H9 (cell line): Measurements from ENCODE around the gene TMEM63B. TPM values are rescaled to one million over a fixed set of nuclear protein-coding genes. Genes with fewer than 3 reads are reported as not detected.

Experiments used
- DNase-seq: peaks from one replicate; pipeline ENCODE4 v3.0.0-alpha.2; 2017
- H2AFZ ChIP-seq: one replicate; pipeline ENCODE4 v1.6.1; 2013; ENCODE audit warnings: mild to moderate bottlenecking, low read length, control low read depth, moderate library complexity
- H2AK5ac ChIP-seq: 2 replicates; pipeline ENCODE4 v1.6.1; 2013; ENCODE audit warnings: low read length, control low read depth, mixed read lengths; ENCODE audit not compliant: insufficient read length
- H2BK120ac ChIP-seq: one replicate; pipeline ENCODE4 v1.6.1; 2013; ENCODE audit warnings: low read depth, mild to moderate bottlenecking, low read length, control low read depth, inconsistent platforms; ENCODE audit not compliant: poor library complexity, severe bottlenecking
- H2BK12ac ChIP-seq: 2 replicates; pipeline ENCODE4 v1.6.1; 2013; ENCODE audit warnings: low read length, control low read depth, mixed read lengths, low read depth; ENCODE audit not compliant: insufficient read length
- H2BK15ac ChIP-seq: 2 replicates; pipeline ENCODE4 v1.6.1; 2013; ENCODE audit warnings: low read depth, low read length, control low read depth
- H2BK20ac ChIP-seq: one replicate; pipeline ENCODE4 v1.6.1; 2013; ENCODE audit warnings: low read depth, mild to moderate bottlenecking, low read length, control low read depth, inconsistent platforms; ENCODE audit not compliant: poor library complexity, severe bottlenecking
- H2BK5ac ChIP-seq: 2 replicates; pipeline ENCODE4 v1.6.1; 2013; ENCODE audit warnings: low read length, control low read depth, mixed read lengths; ENCODE audit not compliant: insufficient read length
- H3K14ac ChIP-seq: 2 replicates; pipeline ENCODE4 v1.6.1; 2013; ENCODE audit warnings: low read length, control low read depth; ENCODE audit not compliant: insufficient read depth
- H3K18ac ChIP-seq: 2 replicates; pipeline ENCODE4 v1.6.1; 2013; ENCODE audit warnings: low read depth, mild to moderate bottlenecking, mixed read lengths, low read length, control low read depth; ENCODE audit not compliant: insufficient read length
- H3K23ac ChIP-seq: 2 replicates; pipeline ENCODE4 v1.6.1; 2013; ENCODE audit warnings: low read length, control low read depth, mixed read lengths, low read depth; ENCODE audit not compliant: insufficient read length
- H3K23me2 ChIP-seq: 2 replicates; pipeline ENCODE4 v1.6.1; 2013; ENCODE audit warnings: low read depth, mild to moderate bottlenecking, mixed read lengths, low read length, control low read depth; ENCODE audit not compliant: insufficient read length, poor library complexity, severe bottlenecking
- H3K27ac ChIP-seq: 2 replicates; pipeline ENCODE4 v1.5.1; 2013; ENCODE audit warnings: low read length, control low read depth, mixed read lengths, low read depth; ENCODE audit not compliant: insufficient read length
- H3K27me3 ChIP-seq: 2 replicates; pipeline ENCODE4 v1.6.1; 2013; ENCODE audit warnings: low read length, control low read depth, inconsistent platforms; ENCODE audit not compliant: insufficient read depth
- H3K4ac ChIP-seq: 2 replicates; pipeline ENCODE4 v1.6.1; 2013; ENCODE audit warnings: low read depth, mild to moderate bottlenecking, control low read depth, inconsistent platforms, low read length, moderate library complexity
- H3K4me1 ChIP-seq: 2 replicates; pipeline ENCODE4 v1.6.1; 2013; ENCODE audit warnings: low read length, control low read depth, inconsistent platforms; ENCODE audit not compliant: insufficient read depth
- H3K4me2 ChIP-seq: 2 replicates; pipeline ENCODE4 v1.6.1; 2013; ENCODE audit warnings: low read length, control low read depth, mixed read lengths; ENCODE audit not compliant: insufficient read length, insufficient read depth
- H3K56ac ChIP-seq: 2 replicates; pipeline ENCODE4 v1.6.1; 2013; ENCODE audit warnings: low read depth, mild to moderate bottlenecking, mixed read lengths, low read length, control low read depth; ENCODE audit not compliant: insufficient read length
- H3K79me1 ChIP-seq: 2 replicates; pipeline ENCODE4 v1.6.1; 2013; ENCODE audit warnings: low read depth, mild to moderate bottlenecking, moderate library complexity, low read length, control low read depth, inconsistent platforms; ENCODE audit not compliant: insufficient read depth, poor library complexity, severe bottlenecking
- H3K79me2 ChIP-seq: 2 replicates; pipeline ENCODE4 v1.6.1; 2013; ENCODE audit warnings: low read length, control low read depth, inconsistent platforms; ENCODE audit not compliant: insufficient read depth
- H3K9ac ChIP-seq: 2 replicates; pipeline ENCODE4 v1.6.1; 2013; ENCODE audit warnings: low read length, control low read depth, mixed read lengths; ENCODE audit not compliant: insufficient read length; ENCODE audit errors: extremely low read depth
- H3K9me3 ChIP-seq: one replicate; pipeline ENCODE4 v1.6.1; 2013; ENCODE audit warnings: low read depth, low read length, inconsistent platforms; ENCODE audit not compliant: control insufficient read depth
- H3T11ph ChIP-seq: one replicate; pipeline ENCODE4 v1.6.1; 2013; ENCODE audit warnings: mild to moderate bottlenecking, low read length, control low read depth, inconsistent platforms
- H4K20me1 ChIP-seq: one replicate; pipeline ENCODE4 v1.6.1; 2013; ENCODE audit not compliant: control insufficient read depth, insufficient read length, insufficient read depth
- H4K5ac ChIP-seq: 2 replicates; pipeline ENCODE4 v1.6.1; 2013; ENCODE audit warnings: low read depth, mild to moderate bottlenecking, mixed read lengths, low read length, control low read depth; ENCODE audit not compliant: insufficient read length
- H4K8ac ChIP-seq: replicated peaks from 2 replicates; pipeline ENCODE4 v1.6.1; 2013; ENCODE audit warnings: low read length, control low read depth, mixed read lengths, low read depth; ENCODE audit not compliant: insufficient read length
- H4K91ac ChIP-seq: 2 replicates; pipeline ENCODE4 v1.6.1; 2013; ENCODE audit warnings: low read depth, mild to moderate bottlenecking, moderate library complexity, mixed read lengths, low read length, control low read depth; ENCODE audit not compliant: insufficient read length
- H3K27ac Mint-ChIP-seq, 3 experiments: 2 replicates in 2 of 3; 3 replicates in 1 of 3; pipeline ENCODE4 v1.8.0; 2020 to 2021; ENCODE audit warnings: mixed read lengths in 3 of 3, mild to moderate bottlenecking in 1 of 3, moderate library complexity in 1 of 3
- H3K27me3 Mint-ChIP-seq: 2 replicates; pipeline ENCODE4 v1.8.0; 2021; ENCODE audit warnings: low read depth, mild to moderate bottlenecking, moderate library complexity, mixed read lengths
- H3K36me3 Mint-ChIP-seq, 3 experiments: 2 replicates in 2 of 3; 3 replicates in 1 of 3; pipeline ENCODE4 v1.8.0; 2020 to 2021; ENCODE audit warnings: low read depth in 3 of 3, mixed read lengths in 3 of 3; ENCODE audit not compliant: insufficient read depth in 1 of 3
- H3K4me1 Mint-ChIP-seq, 2 experiments: 2 replicates each; pipeline ENCODE4 v1.8.0; 2020; ENCODE audit warnings: mixed read lengths in 2 of 2
- H3K4me3 Mint-ChIP-seq, 2 experiments: 2 replicates in 1 of 2; 3 replicates in 1 of 2; pipeline ENCODE4 v1.8.0; 2020 to 2021; ENCODE audit warnings: mild to moderate bottlenecking in 2 of 2, mixed read lengths in 2 of 2, moderate library complexity in 1 of 2
- H3K9me3 Mint-ChIP-seq, 2 experiments: 2 replicates in 1 of 2; 3 replicates in 1 of 2; pipeline ENCODE4 v1.8.0; 2020; ENCODE audit warnings: mild to moderate bottlenecking in 2 of 2, mixed read lengths in 2 of 2, moderate library complexity in 1 of 2
- CTCF ChIP-seq: fragments of 200-600 bp; sonication (generic); conservative IDR thresholded peaks from 3 replicates; pipeline ENCODE4 v1.8.0; 2021; ENCODE audit warnings: antibody characterized with exemption, mild to moderate bottlenecking
- WGBS: extraction: QIAGEN DNeasy Blood & Tissue Kit; methylation state at CpG from one replicate; pipeline ENCODE4 v1.1.7; 2013; ENCODE audit warnings: missing lambda C conversion rate, low lambda C conversion rate, mixed read lengths; ENCODE audit not compliant: insufficient read length; ENCODE audit errors: extremely low coverage; 5-methylcytosine and 5-hydroxymethylcytosine counted together
- total RNA-seq: library from RNA; stranded (reverse); gene quantifications from 2 replicates; pipeline ENCODE4 v1.2.1, GENCODE V29; 2021

TMEM63B gene
- total RNA-seq, 1 experiment from 2014 or later = 56.3 TPM

GRCh38 chr6:44192428-44193041, 65.2 kb downstream of the TMEM63B start:
- no CpG with 5 or more reads among the region's 10 CpGs for WGBS
- no peak overlapping the region for H4K5ac ChIP-seq
- no peak overlapping the region for H3K14ac ChIP-seq
- H3K27ac ChIP-seq = no peak overlapping the region
- Mint-ChIP-seq H3K4me3 (peak overlapping the region; percentile 13 to 27; a peak in 3 of 5 replicates), H3K27me3 (no peaks in the 10 kb centered on the region; the same call in 1 of the 2 replicates), H3K27ac (peak overlapping the region in 1 of 3 experiments; percentile 3; a peak in 2 of 7 replicates), H3K36me3 (no peaks in the 10 kb centered on the region), H3K4me1 (peaks cover 11 to 16% of the 10 kb centered on the region in 2 experiments), H3K9me3 (no peaks in the 10 kb centered on the region; a peak in 1 of 5 replicates)
- H3K79me1 ChIP-seq = no peaks in the 10 kb centered on the region
- H2BK5ac ChIP-seq = no peak overlapping the region
- no peak overlapping the region for H2BK15ac ChIP-seq
- TF ChIP-seq CTCF = no peak
- H2BK20ac ChIP-seq = no peak overlapping the region
- H3K56ac ChIP-seq = no peak overlapping the region
- no peak overlapping the region for H3K23ac ChIP-seq
- H3K27me3 ChIP-seq = no peaks in the 10 kb centered on the region
- peak overlapping the region; percentile 12 for H3K4me2 ChIP-seq
- H2AK5ac ChIP-seq = no peak overlapping the region
- no peak overlapping the region for H3K9ac ChIP-seq
- peaks cover 3% of the 10 kb centered on the region; the same call in 1 of the 2 replicates for H3K4me1 ChIP-seq
- H3T11ph ChIP-seq = no peak overlapping the region
- no peak overlapping the region for H3K4ac ChIP-seq
- H4K20me1 ChIP-seq = peaks cover 2% of the 10 kb centered on the region
- H4K91ac ChIP-seq = no peak overlapping the region
- H3K79me2 ChIP-seq = no peaks in the 10 kb centered on the region
- no peak overlapping the region for H4K8ac ChIP-seq
- no peak overlapping the region for H3K18ac ChIP-seq
- H3K9me3 ChIP-seq = no peaks in the 10 kb centered on the region
- H2AFZ ChIP-seq = no peak overlapping the region
- peak; percentile 62 for DNase-seq
- no peaks in the 10 kb centered on the region for H3K23me2 ChIP-seq
- no peak overlapping the region for H2BK120ac ChIP-seq
- no peak overlapping the region for H2BK12ac ChIP-seq
